BLaER1 (cell line): Measurements from ENCODE around the gene DPP6.

ENCODE experiments used
- H3K27ac ChIP-seq: shearing (Covaris generic); formaldehyde crosslinking; 2 replicates; pipeline ENCODE4 v1.8.1; 2022
- H3K27me3 ChIP-seq: shearing (Covaris generic); formaldehyde crosslinking; 2 replicates; pipeline ENCODE4 v1.8.1; 2022
- H3K36me3 ChIP-seq: shearing (Covaris generic); formaldehyde crosslinking; 2 replicates; pipeline ENCODE4 v1.8.1; 2022
- H3K4me1 ChIP-seq: shearing (Covaris generic); formaldehyde crosslinking; 2 replicates; pipeline ENCODE4 v1.8.1; 2022
- H3K4me2 ChIP-seq: shearing (Covaris generic); formaldehyde crosslinking; 2 replicates; pipeline ENCODE4 v1.8.1; 2022
- H3K4me3 ChIP-seq: shearing (Covaris generic); formaldehyde crosslinking; 2 replicates; pipeline ENCODE4 v1.8.1; 2022
- H3K9ac ChIP-seq: shearing (Covaris generic); formaldehyde crosslinking; 2 replicates; pipeline ENCODE4 v1.8.1; 2022
- H3K9me3 ChIP-seq: shearing (Covaris generic); formaldehyde crosslinking; 2 replicates; pipeline ENCODE4 v1.8.1; 2022
- H4K20me1 ChIP-seq: shearing (Covaris generic); formaldehyde crosslinking; 2 replicates; pipeline ENCODE4 v1.8.1; 2022
- Cebpa-rat ChIP-seq: shearing (Covaris generic); IDR thresholded peaks from 2 replicates; pipeline ENCODE4 v1.8.1; 2022

Gene DPP6

DNA sequence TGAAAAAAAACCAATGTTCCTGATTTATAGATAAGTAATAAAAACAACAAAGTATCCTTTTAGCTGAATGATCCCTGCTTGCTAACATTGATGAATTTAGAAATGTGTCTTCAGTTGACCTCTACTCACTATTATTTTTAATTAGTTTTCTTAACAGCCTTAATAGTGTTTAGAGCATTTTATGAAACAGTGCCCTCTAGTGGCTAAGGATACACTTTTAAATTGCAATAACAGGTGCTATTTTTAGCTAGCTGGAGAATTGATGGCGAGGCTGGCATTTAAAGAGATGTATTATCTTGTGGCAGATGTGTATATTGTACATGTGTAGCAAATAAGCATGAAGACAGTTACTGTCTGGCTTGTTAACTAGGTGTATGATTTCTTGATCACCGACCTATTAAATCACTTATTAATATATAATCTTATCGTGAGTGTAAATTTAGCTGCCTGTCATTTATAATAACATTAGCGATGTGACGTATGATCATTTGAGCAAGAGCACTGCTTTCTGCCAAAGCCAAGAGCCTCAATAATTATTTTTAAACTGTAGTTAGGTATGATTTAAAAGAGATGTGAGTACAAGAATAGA is 451.9 kb downstream of the DPP6 start:
- no peak overlapping the region for H3K4me2 ChIP-seq
- no peak overlapping the region for H3K27ac ChIP-seq
- H3K27me3 ChIP-seq = no peaks in the 10 kb centered on the region
- H3K9me3 ChIP-seq = peaks cover 34% of the 10 kb centered on the region
- no peak for TF ChIP-seq Cebpa-rat
- no peaks in the 10 kb centered on the region for H3K36me3 ChIP-seq
- H3K9ac ChIP-seq = no peak overlapping the region
- no peak overlapping the region for H3K4me3 ChIP-seq
- H4K20me1 ChIP-seq = no peaks in the 10 kb centered on the region
- H3K4me1 ChIP-seq = no peaks in the 10 kb centered on the region; the same call in 1 of the 2 replicates

DNA sequence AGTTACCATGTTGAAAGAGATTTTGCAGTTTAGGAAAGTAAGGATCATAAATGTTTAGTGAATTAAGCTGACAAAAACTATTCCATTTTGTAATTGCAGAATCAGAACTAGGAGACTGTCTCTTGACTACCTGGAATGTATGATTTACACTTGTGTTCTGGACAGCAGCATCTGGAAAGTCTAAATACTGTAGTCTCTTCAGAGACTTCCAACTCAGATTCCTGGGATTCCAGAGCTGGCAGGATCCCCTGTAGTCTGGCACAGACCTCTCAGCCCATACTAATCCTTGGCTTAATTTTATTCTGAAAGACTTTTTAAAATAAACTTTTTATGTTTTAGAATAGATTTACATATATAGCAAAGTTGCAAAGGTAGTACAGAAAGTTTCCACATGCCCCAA is 452.7 kb downstream of the DPP6 start:
- Histone ChIP-seq H4K20me1 (no peaks in the 10 kb centered on the region), H3K27ac (no peak overlapping the region), H3K9ac (no peak overlapping the region), H3K4me1 (no peaks in the 10 kb centered on the region; the same call in 1 of the 2 replicates), H3K9me3 (peaks cover 34% of the 10 kb centered on the region), H3K36me3 (no peaks in the 10 kb centered on the region), H3K4me3 (no peak overlapping the region), H3K27me3 (no peaks in the 10 kb centered on the region), H3K4me2 (no peak overlapping the region)
- TF ChIP-seq Cebpa-rat = no peak

DNA sequence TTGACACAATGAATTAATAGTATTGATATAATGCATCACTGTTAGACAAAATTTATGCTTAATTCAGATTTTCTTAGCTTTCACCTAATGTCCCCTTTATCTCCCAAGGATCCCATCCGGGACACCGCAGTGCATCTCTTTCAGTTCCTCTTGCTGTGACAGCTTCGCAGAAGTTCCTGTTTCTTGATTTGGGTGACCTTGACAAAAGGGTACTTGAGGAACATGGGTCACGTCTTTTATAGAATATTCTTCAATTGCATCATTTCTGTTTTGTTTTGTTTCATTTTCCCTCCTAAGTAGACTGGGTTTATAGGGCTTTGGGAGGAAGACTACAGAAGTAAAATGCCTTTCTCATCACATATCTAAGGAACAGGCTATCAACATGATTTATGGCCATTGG is 453.2 kb downstream of the DPP6 start:
- Histone ChIP-seq H3K9ac (no peak overlapping the region), H3K4me3 (no peak overlapping the region), H3K27me3 (no peaks in the 10 kb centered on the region)

DNA sequence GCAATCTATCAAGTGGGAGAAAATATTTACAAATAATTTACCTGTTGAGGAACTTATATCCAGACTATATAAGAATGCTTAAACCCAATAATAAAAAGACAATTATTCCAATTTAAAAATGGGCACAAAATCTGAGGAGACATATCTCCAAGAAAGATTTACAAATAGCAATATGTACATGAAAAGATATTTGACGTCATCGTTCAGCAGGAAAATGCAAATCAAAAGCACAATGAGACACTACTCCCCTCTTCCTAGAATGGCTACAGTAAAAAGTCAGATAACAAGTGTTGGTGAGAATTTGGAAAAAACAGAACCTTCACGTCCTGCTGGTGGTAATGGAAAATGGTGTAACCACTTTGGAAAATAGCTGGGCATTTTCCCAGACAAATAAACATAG is 457.0 kb downstream of the DPP6 start:
- Histone ChIP-seq H3K36me3 (no peaks in the 10 kb centered on the region), H3K4me1 (no peaks in the 10 kb centered on the region; the same call in 1 of the 2 replicates), H3K27me3 (no peaks in the 10 kb centered on the region), H4K20me1 (no peaks in the 10 kb centered on the region), H3K9me3 (no peaks in the 10 kb centered on the region), H3K4me2 (no peak overlapping the region), H3K27ac (no peak overlapping the region), H3K9ac (no peak overlapping the region), H3K4me3 (no peak overlapping the region)
- TF ChIP-seq Cebpa-rat = no peak

More for the DNA sequence above, 453.2 kb downstream of the DPP6 start:
- Histone ChIP-seq H4K20me1 (no peaks in the 10 kb centered on the region), H3K9me3 (peaks cover 29% of the 10 kb centered on the region), H3K27ac (no peak overlapping the region), H3K36me3 (no peaks in the 10 kb centered on the region), H3K4me2 (no peak overlapping the region), H3K4me1 (no peaks in the 10 kb centered on the region; the same call in 1 of the 2 replicates)
- TF ChIP-seq Cebpa-rat = no peak

DNA sequence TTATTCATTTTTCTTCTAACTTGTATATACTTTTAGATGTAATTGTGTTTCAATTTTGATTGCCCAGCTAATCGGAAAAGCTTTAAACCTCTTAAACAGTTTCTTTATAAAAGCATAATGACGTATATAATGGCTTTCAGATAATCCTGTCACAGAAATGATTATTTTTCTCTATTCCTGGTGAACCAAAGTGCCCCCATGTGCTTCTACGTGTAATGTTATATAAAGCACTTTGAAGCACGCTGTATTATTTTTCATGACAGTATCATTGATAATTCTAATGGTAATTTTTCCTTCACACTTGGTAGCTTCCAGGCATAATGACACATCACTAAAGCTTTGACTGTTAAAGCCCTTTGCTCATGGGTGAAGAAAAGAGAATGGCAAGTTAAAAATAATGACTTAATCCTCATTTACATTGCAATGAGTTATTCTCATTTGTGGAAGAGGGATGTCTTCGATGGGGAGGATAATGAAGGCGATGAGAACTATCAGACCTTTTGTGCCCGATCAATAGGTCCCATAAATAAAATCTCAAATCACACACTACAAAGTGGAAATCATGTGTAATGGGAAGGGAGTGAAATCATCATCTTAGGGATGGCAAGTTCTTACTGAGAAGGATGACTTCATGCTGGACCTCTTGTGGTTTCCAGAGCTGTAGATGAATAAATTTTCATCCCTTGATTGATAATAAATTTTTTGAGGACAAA is 460.1 kb downstream of the DPP6 start:
- no peaks in the 10 kb centered on the region for H3K9me3 ChIP-seq
- no peaks in the 10 kb centered on the region for H3K27me3 ChIP-seq
- no peak overlapping the region for H3K4me3 ChIP-seq
- H3K27ac ChIP-seq = no peak overlapping the region
- H3K4me1 ChIP-seq = no peaks in the 10 kb centered on the region
- no peak for TF ChIP-seq Cebpa-rat
- no peak overlapping the region for H3K9ac ChIP-seq
- H3K36me3 ChIP-seq = no peaks in the 10 kb centered on the region
- H4K20me1 ChIP-seq = no peaks in the 10 kb centered on the region
- H3K4me2 ChIP-seq = no peak overlapping the region

DNA sequence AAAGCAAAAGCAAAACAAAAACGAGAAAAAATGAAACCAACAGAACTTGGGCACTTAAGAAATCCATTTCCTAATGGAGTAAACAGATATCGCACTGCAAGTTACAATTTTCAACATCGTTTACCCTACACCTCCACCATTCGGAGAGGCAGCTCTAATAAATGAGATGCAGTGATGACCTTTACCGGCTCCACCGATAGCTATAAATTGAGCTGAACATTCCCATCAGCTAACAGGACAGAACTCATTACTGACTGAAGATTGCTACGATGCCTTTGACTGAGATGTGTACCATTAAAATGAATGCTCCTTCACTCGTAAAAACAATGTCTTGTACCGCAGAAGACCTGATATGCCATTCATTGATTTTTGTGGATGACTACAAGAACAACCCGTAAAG is 465.6 kb downstream of the DPP6 start:
- no peak for TF ChIP-seq Cebpa-rat
- Histone ChIP-seq H3K9me3 (no peaks in the 10 kb centered on the region), H3K27ac (no peak overlapping the region), H3K9ac (no peak overlapping the region), H3K36me3 (no peaks in the 10 kb centered on the region), H4K20me1 (no peaks in the 10 kb centered on the region), H3K4me2 (no peak overlapping the region), H3K4me1 (no peaks in the 10 kb centered on the region), H3K27me3 (no peaks in the 10 kb centered on the region), H3K4me3 (no peak overlapping the region)

DNA sequence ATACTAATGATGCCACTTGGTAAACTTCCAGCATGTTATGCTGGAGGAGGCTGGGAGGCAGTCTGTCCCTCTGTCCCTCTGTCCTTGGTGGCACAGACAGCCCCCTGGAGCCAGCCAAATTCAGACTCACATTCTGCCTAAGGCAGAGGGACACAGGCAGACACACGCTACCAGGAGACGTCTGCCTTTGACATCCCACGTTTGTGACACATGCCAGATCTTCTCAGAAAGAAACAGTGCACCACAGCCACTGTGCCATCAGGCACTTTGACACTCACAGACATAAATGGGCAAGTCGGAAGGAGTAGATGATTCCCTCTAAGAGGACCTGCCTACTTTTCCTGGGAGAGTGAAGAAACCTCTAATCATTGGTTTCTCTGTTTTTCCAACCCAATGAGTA is 467.0 kb downstream of the DPP6 start:
- Histone ChIP-seq H3K9me3 (no peaks in the 10 kb centered on the region), H4K20me1 (no peaks in the 10 kb centered on the region), H3K9ac (no peak overlapping the region), H3K4me2 (no peak overlapping the region), H3K27me3 (no peaks in the 10 kb centered on the region), H3K4me1 (no peaks in the 10 kb centered on the region), H3K27ac (no peak overlapping the region), H3K4me3 (no peak overlapping the region), H3K36me3 (no peaks in the 10 kb centered on the region)
- TF ChIP-seq Cebpa-rat = no peak

DNA sequence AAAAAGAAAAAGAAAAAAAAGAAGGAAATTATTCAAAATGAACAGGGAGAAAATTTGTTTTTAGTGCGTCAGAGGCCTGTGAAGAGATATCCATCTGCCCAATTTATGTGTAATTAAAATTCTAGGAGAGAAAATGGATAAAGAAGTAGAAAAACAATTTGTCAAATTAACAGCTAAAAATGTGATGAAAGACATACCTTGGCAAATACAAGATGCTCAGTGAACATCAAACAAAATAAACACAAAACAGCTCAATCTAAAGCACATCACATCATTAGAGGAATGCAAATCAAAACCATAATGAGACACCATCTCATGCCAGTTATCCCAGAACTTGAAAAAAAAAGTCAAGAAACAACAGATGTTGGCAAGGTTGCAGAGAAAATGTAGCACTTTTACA is 477.9 kb downstream of the DPP6 start:
- no peak overlapping the region for H3K27ac ChIP-seq

DNA sequence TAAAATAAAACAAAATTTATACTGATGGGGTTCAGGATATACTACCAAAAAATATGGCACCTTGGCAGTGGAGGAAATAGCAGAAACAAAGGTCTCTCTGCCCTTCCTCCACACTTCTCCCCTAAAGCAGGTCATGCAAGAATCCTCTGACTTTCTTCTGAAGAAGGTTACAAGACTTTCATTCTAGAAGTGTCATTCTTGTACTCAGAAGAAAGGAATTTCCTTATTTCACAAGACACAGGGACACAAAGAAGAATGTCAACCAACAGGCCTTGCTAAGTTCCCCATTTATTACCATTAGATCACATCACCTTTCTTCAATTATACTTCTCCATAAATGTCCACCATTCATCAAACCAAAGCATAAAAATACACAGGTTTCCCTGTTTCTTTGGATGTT is 480.6 kb downstream of the DPP6 start:
- no peaks in the 10 kb centered on the region for H3K27me3 ChIP-seq
- no peaks in the 10 kb centered on the region for H3K9me3 ChIP-seq
- no peak overlapping the region for H3K4me2 ChIP-seq
- no peaks in the 10 kb centered on the region for H4K20me1 ChIP-seq
- H3K27ac ChIP-seq = no peak overlapping the region
- H3K36me3 ChIP-seq = no peaks in the 10 kb centered on the region
- no peaks in the 10 kb centered on the region for H3K4me1 ChIP-seq
- no peak for TF ChIP-seq Cebpa-rat
- no peak overlapping the region for H3K9ac ChIP-seq
- H3K4me3 ChIP-seq = no peak overlapping the region

More for the DNA sequence above, 477.9 kb downstream of the DPP6 start:
- H4K20me1 ChIP-seq = no peaks in the 10 kb centered on the region
- no peak for TF ChIP-seq Cebpa-rat
- H3K4me2 ChIP-seq = no peak overlapping the region
- H3K27me3 ChIP-seq = no peaks in the 10 kb centered on the region
- H3K9ac ChIP-seq = no peak overlapping the region
- H3K4me1 ChIP-seq = no peaks in the 10 kb centered on the region
- no peaks in the 10 kb centered on the region for H3K36me3 ChIP-seq
- H3K4me3 ChIP-seq = no peak overlapping the region
- no peaks in the 10 kb centered on the region for H3K9me3 ChIP-seq

DNA sequence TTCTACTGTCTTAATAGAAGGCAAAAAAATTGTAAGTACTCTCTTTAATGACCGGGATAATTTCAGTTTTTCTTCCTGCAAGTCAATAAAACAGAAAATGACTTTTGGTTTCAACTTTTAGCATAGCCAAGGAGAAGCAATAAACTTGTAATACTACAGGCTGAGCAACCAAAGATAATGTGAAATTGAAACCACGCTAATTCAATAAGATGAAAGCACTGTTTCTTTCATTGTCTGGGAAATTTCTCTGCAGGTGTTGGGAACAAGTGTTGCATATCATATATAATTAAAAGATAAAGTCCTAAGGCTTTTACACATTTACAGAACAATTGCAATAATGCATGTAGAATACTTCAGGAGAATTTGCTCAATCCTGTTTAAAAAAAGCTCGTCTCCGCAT is 488.4 kb downstream of the DPP6 start:
- no peak for TF ChIP-seq Cebpa-rat
- no peaks in the 10 kb centered on the region for H4K20me1 ChIP-seq
- H3K4me2 ChIP-seq = peak overlapping the region; percentile 20
- no peaks in the 10 kb centered on the region for H3K36me3 ChIP-seq
- peaks cover 10% of the 10 kb centered on the region for H3K4me1 ChIP-seq
- H3K4me3 ChIP-seq = no peak overlapping the region
- no peak overlapping the region for H3K9ac ChIP-seq
- no peaks in the 10 kb centered on the region for H3K27me3 ChIP-seq
- no peaks in the 10 kb centered on the region for H3K9me3 ChIP-seq
- H3K27ac ChIP-seq = no peak overlapping the region
